ENCODE results near the gene TM4SF4. TPM values are rescaled to one million over a fixed set of nuclear protein-coding genes. Genes with fewer than 3 reads are reported as not detected.

The TM4SF4 gene
- polyA plus RNA-seq, 1 donor (not counting 4 experiments of a cell fraction or from before 2014, with no cell fraction given): not detected

GRCh38 chr3:149534671-149535332 is 60.3 kb downstream of the TM4SF4 start:
- no peak overlapping the region for H3K4me3 ChIP-seq (ENCODE audit: control insufficient read depth in 2 of 3, extremely low read depth in 1 of 3, insufficient read depth in 2 of 3, low read depth in 1 of 3, low read length in 3 of 3)
- no peak overlapping the region for H2AFZ ChIP-seq (ENCODE audit: control insufficient read depth, low read length)
- H3K9ac ChIP-seq (ENCODE audit: control insufficient read depth, extremely low read depth, insufficient read depth, low read length): no peak overlapping the region

GRCh38 chr3:149535333-149535685 is 60.8 kb downstream of the TM4SF4 start:
- H2AFZ ChIP-seq (ENCODE audit: control insufficient read depth, low read length): no peak overlapping the region

More at GRCh38 chr3:149534671-149535332, 60.3 kb downstream of the TM4SF4 start:
- no peak for DNase-seq (ENCODE audit: low read depth, low spot score)
- H3K36me3 ChIP-seq (ENCODE audit: control insufficient read depth in 2 of 2, extremely low read depth in 1 of 2, insufficient read depth in 2 of 2, low read length in 2 of 2): peaks cover 3 to 13% of the 10 kb centered on the region in 2 experiments
- no peak for TF ChIP-seq EZH2 (IDR thresholded peaks at IDR 0.05; ENCODE audit: low read length)
- no peak for TF ChIP-seq CTCF (optimal IDR thresholded peaks at IDR 0.05 in 1 of 3, IDR thresholded peaks at IDR 0.05 in 1 of 3, conservative IDR thresholded peaks at IDR 0.05 in 1 of 3; ENCODE audit: extremely low read depth in 1 of 3, insufficient read depth in 2 of 3, low read length in 3 of 3)
- no peaks in the 10 kb centered on the region for H3K27me3 ChIP-seq (ENCODE audit: control insufficient read depth, extremely low read depth, insufficient read depth, low read length)
- no peak for FAIRE-seq
- no peaks in the 10 kb centered on the region for H4K20me1 ChIP-seq (ENCODE audit: control insufficient read depth, extremely low read depth, insufficient read depth, low read length)
- no peak overlapping the region for H3K4me2 ChIP-seq (ENCODE audit: control insufficient read depth, extremely low read depth, insufficient read depth, low read depth, low read length)
- peaks cover 30% of the 10 kb centered on the region for H3K79me2 ChIP-seq (ENCODE audit: control insufficient read depth, insufficient read depth, low read length)
- no peaks in the 10 kb centered on the region for H3K9me1 ChIP-seq (ENCODE audit: control insufficient read depth, extremely low read depth, insufficient read depth, low read length)
- H3K4me1 ChIP-seq (ENCODE audit: control insufficient read depth, extremely low read depth, insufficient read depth, low read length): peaks cover 5% of the 10 kb centered on the region
- no peaks in the 10 kb centered on the region for H3K9me3 ChIP-seq (ENCODE audit: control insufficient read depth, low read depth, low read length)
- no peak overlapping the region for H3K27ac ChIP-seq (ENCODE audit: control insufficient read depth, insufficient read depth, low read length)
- dilution Hi-C loops (cut with MboI; ENCODE audit: extremely low pct_ligation_motif_present, low sequenced_read_pairs): no loop called here

More at GRCh38 chr3:149535333-149535685, 60.8 kb downstream of the TM4SF4 start:
- no peak overlapping the region for H3K9ac ChIP-seq (ENCODE audit: control insufficient read depth, extremely low read depth, insufficient read depth, low read length)
- FAIRE-seq: no peak
- dilution Hi-C loops (cut with MboI; ENCODE audit: extremely low pct_ligation_motif_present, low sequenced_read_pairs): no loop called here
- no peak for DNase-seq (ENCODE audit: low read depth, low spot score)
- H3K4me1 ChIP-seq (ENCODE audit: control insufficient read depth, extremely low read depth, insufficient read depth, low read length): peaks cover 7% of the 10 kb centered on the region
- H3K4me3 ChIP-seq (ENCODE audit: control insufficient read depth in 2 of 3, extremely low read depth in 1 of 3, insufficient read depth in 2 of 3, low read depth in 1 of 3, low read length in 3 of 3): no peak overlapping the region
- no peaks in the 10 kb centered on the region for H3K9me1 ChIP-seq (ENCODE audit: control insufficient read depth, extremely low read depth, insufficient read depth, low read length)
- H3K27me3 ChIP-seq (ENCODE audit: control insufficient read depth, extremely low read depth, insufficient read depth, low read length): no peaks in the 10 kb centered on the region
- peaks cover 3 to 13% of the 10 kb centered on the region in 2 experiments for H3K36me3 ChIP-seq (ENCODE audit: control insufficient read depth in 2 of 2, extremely low read depth in 1 of 2, insufficient read depth in 2 of 2, low read length in 2 of 2)
- peaks cover 31% of the 10 kb centered on the region for H3K79me2 ChIP-seq (ENCODE audit: control insufficient read depth, insufficient read depth, low read length)
- no peaks in the 10 kb centered on the region for H3K9me3 ChIP-seq (ENCODE audit: control insufficient read depth, low read depth, low read length)
- no peaks in the 10 kb centered on the region for H4K20me1 ChIP-seq (ENCODE audit: control insufficient read depth, extremely low read depth, insufficient read depth, low read length)
- H3K4me2 ChIP-seq (ENCODE audit: control insufficient read depth, extremely low read depth, insufficient read depth, low read depth, low read length): peak overlapping the region; percentile 34
- no peak overlapping the region for H3K27ac ChIP-seq (ENCODE audit: control insufficient read depth, insufficient read depth, low read length)
- no peak for TF ChIP-seq EZH2 (IDR thresholded peaks at IDR 0.05; ENCODE audit: low read length)
- TF ChIP-seq CTCF (optimal IDR thresholded peaks at IDR 0.05 in 1 of 3, IDR thresholded peaks at IDR 0.05 in 1 of 3, conservative IDR thresholded peaks at IDR 0.05 in 1 of 3; ENCODE audit: extremely low read depth in 1 of 3, insufficient read depth in 2 of 3, low read length in 3 of 3): no peak

All from keratinocyte (primary cell).